ENCODE measurements around the gene UBR3. TPM values are rescaled to one million over a fixed set of nuclear protein-coding genes. Genes with fewer than 3 reads are reported as not detected.
A peak's percentile ranks its signal among the peaks of the same experiment; 100 is the strongest.

The UBR3 gene
- 31.8 and 53.1 TPM in 2 replicates for total RNA-seq
- 18.7 and 26.1 TPM in 2 replicates for polyA plus RNA-seq

GRCh38 chr2:169827272-169828140 is at the start of gene UBR3:
UBR3 (plus strand) TSS chr2:169827454; CDS start chr2:169827508, 54 bp downstream.
- TF ChIP-seq CTCF (IDR thresholded peaks at IDR 0.05; ENCODE audit: low read depth, low read length), result no peak
- Histone ChIP-seq H3K4me3 (peak within 1 kb of the TSS; percentile 85), H3K9me3 (ENCODE audit: low read depth) (no peaks in the 10 kb centered on the region), H3K36me3 (no peaks in the 10 kb centered on the region), H3K27ac (peak within 1 kb of the TSS; percentile 90), H3K4me1 (ENCODE audit: low read depth) (peaks cover 32% of the 10 kb centered on the region), H3K27me3 (no peaks in the 10 kb centered on the region)
- DNase-seq (ENCODE audit: low read depth in 1 of 2, low spot score in 1 of 2), result peak; percentile 95 to 96

- no peaks in the 10 kb centered on the region for H3K27me3 ChIP-seq
- H3K9me3 ChIP-seq (ENCODE audit: low read depth), result no peaks in the 10 kb centered on the region
- DNase-seq (ENCODE audit: low read depth in 1 of 2, low spot score in 1 of 2), result no peak
- TF ChIP-seq CTCF (IDR thresholded peaks at IDR 0.05; ENCODE audit: low read depth, low read length), result no peak
- no peaks in the 10 kb centered on the region for H3K4me1 ChIP-seq (ENCODE audit: low read depth)
- no peak overlapping the region for H3K27ac ChIP-seq
- no peak overlapping the region for H3K4me3 ChIP-seq
- no peaks in the 10 kb centered on the region for H3K36me3 ChIP-seq
Measured at GRCh38 chr2:169778446-169778845, 48.8 kb upstream of the UBR3 start.

- DNase-seq (ENCODE audit: low read depth in 1 of 2, low spot score in 1 of 2), result no peak
- no peak overlapping the region for H3K4me3 ChIP-seq
Measured at GRCh38 chr2:169781249-169782013, 45.8 kb upstream of the UBR3 start.

GRCh38 chr2:169782513-169782912 is 44.7 kb upstream of the UBR3 start:
- Histone ChIP-seq H3K36me3 (no peaks in the 10 kb centered on the region), H3K4me1 (ENCODE audit: low read depth) (no peaks in the 10 kb centered on the region), H3K9me3 (ENCODE audit: low read depth) (no peaks in the 10 kb centered on the region), H3K4me3 (no peak overlapping the region), H3K27me3 (no peaks in the 10 kb centered on the region), H3K27ac (no peak overlapping the region)
- DNase-seq (ENCODE audit: low read depth in 1 of 2, low spot score in 1 of 2), result no peak
- no peak for TF ChIP-seq CTCF (IDR thresholded peaks at IDR 0.05; ENCODE audit: low read depth, low read length)

More at GRCh38 chr2:169781249-169782013, 45.8 kb upstream of the UBR3 start:
- no peaks in the 10 kb centered on the region for H3K36me3 ChIP-seq
- no peaks in the 10 kb centered on the region for H3K27me3 ChIP-seq
- H3K4me1 ChIP-seq (ENCODE audit: low read depth), result no peaks in the 10 kb centered on the region
- H3K27ac ChIP-seq, result no peak overlapping the region
- H3K9me3 ChIP-seq (ENCODE audit: low read depth), result no peaks in the 10 kb centered on the region
- TF ChIP-seq CTCF (IDR thresholded peaks at IDR 0.05; ENCODE audit: low read depth, low read length), result no peak

- no peak overlapping the region for H3K27ac ChIP-seq
- no peaks in the 10 kb centered on the region for H3K4me1 ChIP-seq (ENCODE audit: low read depth)
- H3K4me3 ChIP-seq, result no peak overlapping the region
- no peak for TF ChIP-seq CTCF (IDR thresholded peaks at IDR 0.05; ENCODE audit: low read depth, low read length)
- no peaks in the 10 kb centered on the region for H3K36me3 ChIP-seq
- H3K9me3 ChIP-seq (ENCODE audit: low read depth), result no peaks in the 10 kb centered on the region
- H3K27me3 ChIP-seq, result no peaks in the 10 kb centered on the region
- DNase-seq (ENCODE audit: low read depth in 1 of 2, low spot score in 1 of 2), result no peak
Measured at GRCh38 chr2:169790581-169790980, 36.7 kb upstream of the UBR3 start.

Measured in cardiac muscle cell (in vitro differentiated cells and primary cell).